Left ventricle myocardium inferior (tissue), 1 donor: ENCODE results near the gene C22orf31. TPM values are rescaled to one million over a fixed set of nuclear protein-coding genes. Genes with fewer than 3 reads are reported as not detected.

Experiments used
- DNase-seq: peaks from one replicate; pipeline ENCODE4 v3.0.0-alpha.2; 2020
- H3K27ac ChIP-seq: fragments of 200-600 bp; replicated peaks from 2 replicates; pipeline ENCODE4 v1.8.0; 2021
- H3K27me3 ChIP-seq: fragments of 200-600 bp; 2 replicates; pipeline ENCODE4 v1.8.0; 2021; ENCODE audit warnings: low read depth
- H3K36me3 ChIP-seq: fragments of 200-600 bp; 2 replicates; pipeline ENCODE4 v1.8.0; 2021
- H3K4me1 ChIP-seq: fragments of 200-600 bp; 2 replicates; pipeline ENCODE4 v1.8.0; 2021
- H3K4me3 ChIP-seq: fragments of 200-600 bp; 2 replicates; pipeline ENCODE4 v1.8.0; 2021; ENCODE audit warnings: mild to moderate bottlenecking, moderate library complexity
- H3K9me3 ChIP-seq: fragments of 200-600 bp; replicated peaks from 2 replicates; pipeline ENCODE4 v1.8.0; 2021
- CTCF ChIP-seq: fragments of 200-600 bp; IDR thresholded peaks from 2 replicates; pipeline ENCODE4 v1.8.0; 2021; ENCODE audit warnings: antibody characterized with exemption, mild to moderate bottlenecking, borderline replicate concordance
- intact Hi-C: fragments of 100-400 bp; cut with micrococcal nuclease; formaldehyde crosslinking; loops from one replicate; pipeline ENCODE4 v1.11.0; 2022
- long read RNA-seq: library from polyadenylated mRNA; unstranded; transcript quantifications from one replicate; pipeline ENCODE4 v2.0.0, GENCODE V29; 2021
- total RNA-seq: library from RNA; stranded (reverse); fragmentation: NEBNext Ultra II Directional; extraction: Animal tissue kit (Norgen Biotek cat#: 25700); gene quantifications from one replicate; pipeline ENCODE4 v1.2.1, GENCODE V29; 2021
- donor health status: DM: no; HTN: yes; CAD: no; lungs with severe emphysema.

The C22orf31 gene
- total RNA-seq: 0.30 TPM
- long read RNA-seq: 0 reads

GRCh38 chr22:29061773-29062172 is at the start of gene C22orf31:
C22orf31 (minus strand) TSS chr22:29061831; CDS start chr22:29061792, 39 bp downstream.
- Histone ChIP-seq H3K4me1 (no peaks in the 10 kb centered on the region), H3K36me3 (no peaks in the 10 kb centered on the region), H3K27me3 (peaks cover 6% of the 10 kb centered on the region), H3K4me3 (no peak within 1 kb of the TSS), H3K27ac (no peak within 1 kb of the TSS), H3K9me3 (no peaks in the 10 kb centered on the region)
- no peak for TF ChIP-seq CTCF
- intact Hi-C loops: no loop called here
- no peak for DNase-seq

- H3K9me3 ChIP-seq: no peaks in the 10 kb centered on the region
- no peaks in the 10 kb centered on the region for H3K27me3 ChIP-seq
- no peak overlapping the region for H3K4me3 ChIP-seq
- DNase-seq: no peak
- H3K27ac ChIP-seq: no peak overlapping the region
- H3K4me1 ChIP-seq: peaks cover 26% of the 10 kb centered on the region
- H3K36me3 ChIP-seq: no peaks in the 10 kb centered on the region
- intact Hi-C loops: no loop called here
- no peak for TF ChIP-seq CTCF
These were observed 49.3 kb upstream of the C22orf31 start for GRCh38 chr22:29110946-29111345.

GRCh38 chr22:29109822-29110221 is 48.2 kb upstream of the C22orf31 start:
- intact Hi-C loops: no loop called here
- TF ChIP-seq CTCF: no peak
- H3K4me3 ChIP-seq: no peak overlapping the region
- no peaks in the 10 kb centered on the region for H3K9me3 ChIP-seq
- no peak for DNase-seq
- H3K4me1 ChIP-seq: peaks cover 14% of the 10 kb centered on the region
- no peak overlapping the region for H3K27ac ChIP-seq
- no peaks in the 10 kb centered on the region for H3K27me3 ChIP-seq
- no peaks in the 10 kb centered on the region for H3K36me3 ChIP-seq

- Histone ChIP-seq H3K36me3 (no peaks in the 10 kb centered on the region), H3K4me3 (no peak overlapping the region), H3K27me3 (no peaks in the 10 kb centered on the region), H3K4me1 (peaks cover 12% of the 10 kb centered on the region), H3K27ac (no peak overlapping the region), H3K9me3 (no peaks in the 10 kb centered on the region)
- no peak for DNase-seq
- no peak for TF ChIP-seq CTCF
- intact Hi-C loops: no loop called here
These were observed 46.5 kb upstream of the C22orf31 start for GRCh38 chr22:29108137-29108536.

GRCh38 chr22:29106839-29107238 is 45.2 kb upstream of the C22orf31 start:
- no peak for TF ChIP-seq CTCF
- peaks cover 12% of the 10 kb centered on the region for H3K4me1 ChIP-seq
- no peak overlapping the region for H3K27ac ChIP-seq
- intact Hi-C loops: no loop called here
- DNase-seq: no peak
- no peak overlapping the region for H3K4me3 ChIP-seq
- H3K36me3 ChIP-seq: peaks cover 3% of the 10 kb centered on the region
- no peaks in the 10 kb centered on the region for H3K9me3 ChIP-seq
- no peaks in the 10 kb centered on the region for H3K27me3 ChIP-seq

- no peak for TF ChIP-seq CTCF
- H3K9me3 ChIP-seq: no peaks in the 10 kb centered on the region
- no peak for DNase-seq
- H3K4me1 ChIP-seq: peaks cover 12% of the 10 kb centered on the region
- H3K27me3 ChIP-seq: no peaks in the 10 kb centered on the region
- intact Hi-C loops: no loop called here
- H3K27ac ChIP-seq: no peak overlapping the region
- H3K36me3 ChIP-seq: peaks cover 6% of the 10 kb centered on the region
- no peak overlapping the region for H3K4me3 ChIP-seq
These were observed 43.8 kb upstream of the C22orf31 start for GRCh38 chr22:29105468-29105867.
